T1000 (cell line): ENCODE measurements around the gene ZDHHC19.
"Not testable (repeated sequence)": the region's sequence is repeated elsewhere in the genome, so short reads cannot be mapped to it uniquely, and the experiment has no call there.

Source experiments
- DNase-seq: peaks from one replicate; lab custom pipeline; 2025; ENCODE audit warnings: mixed read lengths; lab: John Stamatoyannopoulos, UW

Gene ZDHHC19

GRCh38 chr3:196225086-196225485, 13.9 kb upstream of the ZDHHC19 start:
- DNase-seq = no peak

- no peak for DNase-seq
Measured at GRCh38 chr3:196222876-196223595, 11.8 kb upstream of the ZDHHC19 start.

- no peak for DNase-seq
Measured at GRCh38 chr3:196220991-196221390, 9.8 kb upstream of the ZDHHC19 start.

- DNase-seq = no peak
Measured at GRCh38 chr3:196220587-196220986, 9.4 kb upstream of the ZDHHC19 start.

- no peak for DNase-seq
Measured at GRCh38 chr3:196219970-196220311, 8.7 kb upstream of the ZDHHC19 start.

- peak; percentile 9 for DNase-seq
Measured at GRCh38 chr3:196219194-196219969, 8.2 kb upstream of the ZDHHC19 start.

GRCh38 chr3:196218155-196218712, 7.0 kb upstream of the ZDHHC19 start:
- no peak for DNase-seq

GRCh38 chr3:196217307-196218154, 6.3 kb upstream of the ZDHHC19 start:
- no peak for DNase-seq

- DNase-seq = no peak
Measured at GRCh38 chr3:196216681-196217211, 5.5 kb upstream of the ZDHHC19 start.

GRCh38 chr3:196216089-196216564, 4.9 kb upstream of the ZDHHC19 start, which contains the start of gene SLC51A:
TSS of gene SLC51A (plus strand) at chr3:196216534. CDS start at chr3:196216713, 179 bp downstream.
- no peak for DNase-seq

- DNase-seq = no peak
Measured at GRCh38 chr3:196215493-196216020, 4.4 kb upstream of the ZDHHC19 start.

- DNase-seq = no peak
Measured at GRCh38 chr3:196214783-196215441, 3.7 kb upstream of the ZDHHC19 start.

- DNase-seq = not testable (repeated sequence)
Measured at GRCh38 chr3:196209944-196210672, 1.1 kb downstream of the ZDHHC19 start.

GRCh38 chr3:196208942-196209695, 2.1 kb downstream of the ZDHHC19 start:
- DNase-seq = no peak

- DNase-seq = peak; percentile 19
Measured at GRCh38 chr3:196207833-196208607, 3.2 kb downstream of the ZDHHC19 start.

- DNase-seq = no peak
Measured at GRCh38 chr3:196207159-196207832, 3.9 kb downstream of the ZDHHC19 start.

GRCh38 chr3:196205442-196206205, 5.6 kb downstream of the ZDHHC19 start:
- DNase-seq = not testable (repeated sequence)
